ENCODE results near the gene NALF2. TPM values are rescaled to one million over a fixed set of nuclear protein-coding genes. Genes with fewer than 3 reads are reported as not detected.
A peak's percentile ranks its signal among the peaks of the same experiment; 100 is the strongest.

NALF2 gene
- total RNA-seq: 0.10 TPM

DNA sequence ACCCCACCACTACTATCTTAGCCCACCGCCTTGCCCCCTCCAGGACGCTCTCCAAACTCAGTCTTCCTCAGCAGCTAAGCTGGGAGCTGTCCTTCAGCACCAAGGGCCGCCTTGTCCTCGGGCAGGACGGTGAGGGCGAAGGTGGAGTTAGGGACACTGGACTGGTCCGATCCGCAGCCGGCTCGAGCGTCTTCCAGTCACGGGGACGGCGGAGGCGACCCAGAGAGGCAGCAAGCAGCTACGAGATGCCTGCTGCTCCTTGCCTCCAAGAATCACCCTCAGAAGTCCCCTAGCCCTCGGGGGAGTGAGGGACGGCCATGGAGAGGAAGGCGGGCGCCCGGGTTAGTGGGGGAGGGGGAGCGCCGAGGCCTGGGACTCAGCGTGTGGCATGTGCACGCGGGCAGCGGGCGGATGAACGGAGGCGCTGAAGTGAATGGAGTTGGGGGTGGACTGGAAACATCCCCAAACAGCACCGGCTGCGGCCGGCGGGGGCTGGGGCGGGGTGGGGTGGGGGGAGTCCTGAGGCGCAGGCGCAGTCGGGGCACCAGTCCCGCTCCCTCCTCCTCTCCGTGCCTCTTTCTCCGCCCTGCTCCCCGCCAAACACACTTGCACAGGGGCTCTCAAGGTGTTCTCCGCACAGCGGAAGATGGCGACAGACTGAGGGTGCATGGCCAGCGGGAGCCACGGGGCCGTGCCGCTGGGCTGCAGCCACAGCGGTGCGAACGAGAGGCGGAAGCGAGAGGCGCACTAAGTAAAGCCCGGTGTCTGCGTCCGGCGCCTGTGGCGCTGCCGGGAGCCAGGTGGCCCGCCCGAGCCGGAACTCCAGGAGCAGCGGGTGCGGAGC lies at the start of gene NALF2:
NALF2 (plus strand) TSS at position 545 of the 844 bp plus-strand sequence. CDS start 957 bp downstream, outside the sequence.
- peak; percentile 0 for DNase-seq

DNA sequence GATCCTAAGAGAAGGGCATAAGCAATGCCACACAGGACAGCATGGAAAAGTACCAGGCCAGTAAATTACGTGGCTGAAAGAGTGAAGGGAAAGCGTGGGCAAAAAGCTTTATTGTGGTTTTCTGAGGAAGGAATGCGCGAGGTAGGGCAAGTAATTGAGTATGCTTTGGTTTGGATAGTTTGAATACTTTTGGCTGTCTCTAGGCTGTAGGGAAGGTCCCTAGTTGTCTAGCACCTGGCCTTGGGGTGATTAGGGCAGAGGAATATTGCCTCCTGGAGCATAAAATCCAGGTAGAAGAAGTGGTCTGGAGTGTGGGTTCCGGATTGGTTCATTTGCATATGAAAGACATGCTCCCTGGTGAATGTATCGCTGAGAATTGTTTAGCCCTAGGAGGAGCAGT lies 46.4 kb upstream of the NALF2 start:
- DNase-seq: no peak

DNA sequence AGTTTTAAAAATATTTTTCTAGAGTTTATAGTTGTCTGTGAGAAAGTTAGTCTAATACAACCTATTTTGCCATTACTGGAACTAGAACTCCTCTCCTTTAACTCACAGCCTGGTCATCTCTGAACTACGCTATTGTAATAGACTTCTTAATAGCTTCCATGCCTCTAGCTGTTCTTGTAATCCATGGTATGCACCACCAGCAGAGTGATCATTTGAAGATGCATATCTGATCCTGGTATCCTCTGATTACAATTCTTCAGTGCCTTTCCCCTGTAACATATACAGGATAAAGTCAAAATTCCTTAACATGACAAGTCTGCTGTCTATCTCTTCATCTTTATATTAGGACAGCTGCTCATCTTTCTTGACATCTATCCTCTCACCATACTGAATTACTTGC lies 37.6 kb upstream of the NALF2 start:
- DNase-seq: no peak

DNA sequence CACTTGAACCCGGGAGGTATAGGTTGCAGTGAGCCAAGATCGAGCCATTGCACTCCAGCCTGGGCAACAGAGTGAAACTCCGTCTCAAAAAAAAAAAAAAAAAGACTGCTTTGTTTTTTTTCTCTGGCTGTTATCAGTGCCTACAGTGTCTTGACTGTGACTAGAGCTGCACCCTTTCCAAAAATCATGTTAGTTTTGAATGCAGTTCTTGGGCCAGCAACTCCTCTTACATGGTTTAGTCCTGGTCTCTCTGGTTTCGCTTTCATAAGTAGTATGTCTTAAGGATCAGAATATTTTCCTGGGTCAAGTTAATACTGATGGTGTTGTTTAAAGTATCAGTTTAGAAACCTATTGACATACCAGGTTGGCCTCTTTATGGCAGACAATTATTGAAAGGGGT lies 34.2 kb upstream of the NALF2 start:
- DNase-seq: no peak

DNA sequence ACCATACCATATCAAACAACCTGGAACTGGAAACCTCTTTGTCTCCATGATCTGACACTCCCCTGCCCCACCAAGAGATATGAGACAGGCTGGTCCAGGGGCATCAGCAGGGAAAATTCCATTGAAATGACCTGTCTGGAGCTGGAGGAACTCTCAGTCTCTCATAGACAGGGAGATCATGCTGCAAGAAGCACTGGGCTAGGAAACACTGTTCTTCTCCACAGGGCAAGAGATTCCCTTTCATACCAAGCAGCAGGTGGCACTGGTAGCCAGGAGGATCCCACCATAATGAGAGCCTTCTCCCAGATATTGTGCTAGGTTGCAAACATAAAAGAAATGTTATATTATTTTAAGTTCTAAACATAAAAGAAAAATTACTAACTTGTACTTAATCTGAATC lies 14.5 kb upstream of the NALF2 start:
- no peak for DNase-seq

DNA sequence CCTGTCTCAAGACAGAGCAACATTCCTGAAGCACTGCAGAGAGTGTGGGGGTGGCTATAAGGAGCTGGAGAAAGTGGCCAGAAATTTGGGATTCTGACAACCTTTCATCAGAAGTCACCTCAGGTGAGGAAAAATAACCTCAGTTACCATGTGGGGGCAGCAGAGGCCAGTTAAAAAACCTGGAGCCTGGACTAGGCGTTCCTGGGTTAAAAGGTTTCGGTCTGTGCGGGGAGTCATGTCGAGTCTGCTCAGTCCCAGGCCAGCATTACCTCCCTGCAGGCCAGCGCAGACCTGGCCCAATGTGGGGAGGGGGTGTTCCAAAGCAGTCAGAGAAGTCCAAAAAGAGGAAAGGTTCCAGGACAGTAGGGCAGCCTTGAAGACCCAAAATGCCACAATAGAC lies 10.9 kb upstream of the NALF2 start:
- DNase-seq: no peak

DNA sequence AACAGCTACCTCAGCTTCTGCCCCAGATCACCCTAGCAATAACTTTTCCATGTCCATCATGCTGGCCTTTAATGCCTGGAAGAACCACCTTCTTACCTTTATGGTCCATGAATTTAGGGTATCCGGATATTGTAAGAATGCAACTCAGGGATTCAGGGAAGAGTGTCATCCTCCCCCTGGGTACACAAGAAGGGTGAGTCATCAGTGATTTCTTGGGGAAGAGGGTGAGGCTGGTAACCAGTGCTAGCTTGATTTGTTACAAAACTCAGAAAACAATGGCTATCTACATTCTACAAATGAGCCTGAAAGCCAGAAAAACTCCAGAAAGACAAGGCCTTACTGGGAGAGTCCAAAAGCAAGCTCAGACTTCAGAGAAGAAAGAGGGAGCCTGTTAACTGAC lies 10.4 kb upstream of the NALF2 start:
- no peak for DNase-seq

DNA sequence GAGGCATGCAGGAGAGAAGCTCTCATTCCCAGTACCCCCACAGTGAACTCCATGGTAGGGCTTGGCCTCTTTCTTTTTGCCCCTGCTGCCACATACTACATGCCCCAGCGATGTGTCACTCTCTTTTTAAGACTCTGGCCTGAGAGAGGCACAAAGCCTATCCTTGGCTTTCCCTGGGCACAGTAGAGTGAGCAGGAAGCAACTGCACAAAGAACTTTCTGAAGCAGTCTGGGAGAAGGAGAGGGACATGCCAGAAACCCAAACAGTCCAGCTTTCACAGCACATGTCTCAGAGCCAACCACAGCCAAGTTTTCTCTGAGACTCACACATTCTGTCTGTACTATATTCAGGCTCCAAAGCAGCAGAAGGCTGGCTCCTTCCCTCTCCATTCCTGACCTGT lies 7.9 kb upstream of the NALF2 start:
- no peak for DNase-seq

DNA sequence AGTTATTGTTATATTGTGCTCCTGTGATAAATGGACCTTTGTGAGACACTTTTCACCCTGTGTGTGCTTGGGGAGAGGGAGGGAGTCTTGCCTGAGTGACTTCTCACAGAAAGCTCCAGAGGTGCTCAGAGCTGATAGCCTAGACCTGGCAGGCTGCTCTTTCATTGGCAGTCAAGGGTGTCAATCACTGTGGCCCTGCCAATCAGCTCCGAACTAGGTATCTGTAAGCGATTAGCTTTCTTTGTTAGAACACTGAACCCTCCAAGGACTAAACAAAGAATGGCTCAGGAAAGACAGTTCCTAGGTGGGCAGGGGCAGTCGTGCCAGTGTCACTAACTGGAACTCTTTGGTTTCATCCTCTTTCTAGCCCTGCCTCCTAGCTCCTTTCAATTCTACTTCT lies 2.7 kb upstream of the NALF2 start:
- no peak for DNase-seq

DNA sequence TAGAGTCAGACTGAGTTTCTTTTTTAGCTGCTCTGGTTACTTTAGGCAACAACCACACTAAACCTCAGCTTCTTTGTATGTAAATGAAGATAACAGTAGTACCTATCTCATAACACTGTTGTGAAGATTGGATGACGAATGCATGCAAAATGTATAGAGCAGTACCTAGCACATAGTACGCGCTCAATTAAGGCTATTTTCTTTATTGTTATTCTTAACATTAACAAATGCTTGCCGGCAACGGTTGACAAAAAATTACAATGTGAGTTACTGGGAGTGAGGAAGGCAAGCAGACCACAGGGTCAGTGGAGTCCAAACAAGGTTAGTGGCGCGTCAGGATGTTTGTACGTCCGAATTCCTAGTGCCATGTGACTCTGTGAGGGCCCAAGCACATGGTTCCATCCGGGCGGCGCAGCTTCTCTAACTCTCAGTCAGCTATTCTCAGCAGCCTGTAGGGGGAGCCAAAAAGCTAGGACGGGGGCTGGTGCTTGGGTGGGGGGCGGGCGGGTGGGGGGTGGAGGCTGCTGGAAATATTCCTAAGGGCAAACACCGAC lies 821 bp upstream of the NALF2 start:
- DNase-seq: no peak

DNA sequence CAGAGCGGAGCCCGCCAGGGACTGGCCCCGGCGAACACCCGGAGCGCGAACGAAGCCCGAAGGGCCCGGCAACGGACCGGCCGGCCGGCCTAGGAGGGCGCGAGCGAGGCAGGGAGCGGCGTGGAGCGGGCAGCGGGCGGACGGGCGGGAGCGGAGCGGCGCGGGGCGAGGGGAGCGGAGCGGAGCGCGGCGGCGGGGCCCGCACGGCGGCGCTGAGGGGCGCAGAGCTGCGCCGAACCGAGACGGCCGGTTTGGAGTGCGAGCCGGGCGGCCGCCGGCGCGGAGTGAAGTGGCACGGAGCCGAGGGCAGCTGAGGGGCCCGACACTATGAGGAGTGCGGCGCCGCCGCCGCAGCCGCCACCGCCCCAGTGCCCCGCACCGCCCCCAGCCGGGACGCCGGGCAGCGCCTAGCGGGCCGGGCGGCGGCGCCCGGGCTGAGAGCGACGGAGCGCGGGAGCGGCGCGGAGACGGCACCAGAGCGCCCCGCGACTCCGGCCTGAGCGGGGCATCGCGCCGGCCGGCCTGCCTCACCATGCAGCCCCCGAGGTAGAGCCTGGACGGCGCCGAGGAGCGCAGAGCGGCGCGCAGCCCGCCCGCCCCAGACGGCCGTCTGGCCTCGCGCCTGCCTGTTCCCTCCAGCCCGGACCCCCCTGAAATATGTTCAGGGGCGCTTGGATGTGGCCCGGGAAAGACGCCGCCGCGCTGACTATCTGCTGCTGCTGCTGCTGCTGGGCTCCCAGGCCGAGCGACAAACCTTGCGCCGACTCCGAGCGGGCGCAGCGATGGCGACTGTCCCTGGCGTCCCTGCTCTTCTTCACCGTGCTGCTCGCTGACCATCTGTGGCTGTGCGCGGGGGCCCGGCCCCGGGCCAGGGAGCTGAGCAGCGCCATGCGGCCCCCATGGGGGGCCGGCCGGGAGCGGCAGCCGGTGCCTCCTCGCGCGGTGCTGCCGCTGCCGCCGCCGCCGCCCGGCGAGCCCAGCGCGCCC lies 793 bp downstream of the NALF2 start:
- no peak for DNase-seq

DNA sequence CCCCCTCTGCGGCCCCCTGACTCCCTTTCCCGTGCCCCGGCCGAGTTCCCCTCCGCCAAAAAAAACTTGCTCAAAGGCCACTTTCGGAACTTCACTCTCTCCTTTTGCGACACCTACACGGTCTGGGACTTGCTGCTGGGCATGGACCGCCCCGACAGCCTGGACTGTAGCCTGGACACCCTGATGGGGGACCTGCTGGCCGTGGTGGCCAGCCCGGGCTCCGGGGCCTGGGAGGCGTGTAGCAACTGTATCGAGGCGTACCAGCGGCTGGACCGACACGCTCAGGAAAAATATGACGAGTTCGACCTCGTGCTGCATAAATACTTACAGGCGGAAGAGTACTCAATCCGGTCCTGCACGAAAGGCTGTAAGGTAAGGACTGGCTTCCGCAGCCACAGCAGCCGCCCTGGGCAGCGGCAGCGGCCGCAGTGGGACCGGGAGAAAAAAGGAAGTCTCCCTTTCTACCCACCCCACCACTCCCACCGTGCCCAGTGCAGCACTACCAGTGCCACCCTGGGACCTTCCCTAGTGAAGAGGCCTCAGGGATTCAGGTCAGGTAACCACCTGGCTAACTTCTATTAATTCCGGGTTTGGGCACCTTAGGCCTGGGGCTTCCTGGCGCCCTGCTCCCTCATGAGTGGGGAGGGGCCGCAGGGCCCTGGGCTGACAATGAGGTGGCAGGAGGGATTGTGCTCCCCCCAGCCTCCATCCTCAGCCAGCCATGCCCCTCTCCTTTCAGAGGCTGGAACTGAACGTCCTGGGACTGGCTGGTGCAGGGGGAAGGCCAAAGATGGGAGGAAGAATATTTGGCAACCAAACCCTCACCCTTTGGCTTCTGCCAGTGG lies 1.9 kb downstream of the NALF2 start:
- DNase-seq: no peak

DNA sequence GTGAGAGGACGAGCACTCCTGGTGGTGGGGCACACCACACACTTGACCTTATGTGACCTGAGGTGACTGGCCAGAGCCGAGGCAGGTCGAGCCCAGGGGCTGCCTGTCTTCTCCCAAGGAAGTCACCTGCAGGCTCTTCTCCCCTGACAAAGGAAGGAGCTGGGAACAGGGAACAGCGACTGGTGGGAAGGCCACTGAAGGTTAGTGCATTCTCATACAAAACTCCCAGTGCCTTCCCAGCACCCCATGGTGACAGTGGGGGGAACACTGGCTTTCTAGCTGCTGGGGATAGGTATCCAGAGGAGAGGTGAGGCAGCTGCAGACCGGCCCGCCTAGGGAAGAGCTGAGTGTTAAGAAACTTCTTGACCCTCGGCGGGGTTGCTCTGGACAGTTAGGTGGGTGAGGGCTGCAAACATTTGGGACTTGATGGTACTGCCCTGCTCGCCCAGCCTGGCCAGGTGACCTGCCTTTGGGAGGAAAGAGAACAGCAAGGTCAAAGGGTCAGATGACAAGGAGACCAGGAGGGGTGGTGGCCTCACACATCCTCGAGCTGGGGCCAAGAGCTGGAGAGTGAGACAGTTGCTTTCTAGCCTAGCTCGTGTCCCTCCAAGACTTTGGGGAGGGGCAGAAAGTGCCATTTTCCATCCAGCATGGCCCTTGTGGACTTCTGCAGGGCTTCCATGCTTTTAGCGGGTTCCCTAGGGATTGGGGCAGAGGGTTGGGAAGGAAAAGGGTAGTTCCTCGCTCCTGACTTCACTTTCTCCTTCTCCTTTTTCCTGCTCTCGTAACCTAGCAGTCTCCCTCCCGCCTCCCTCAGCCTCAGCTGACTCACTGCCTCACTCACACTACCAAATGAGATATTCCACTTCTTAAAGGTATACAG lies 2.7 kb downstream of the NALF2 start:
- no peak for DNase-seq

DNA sequence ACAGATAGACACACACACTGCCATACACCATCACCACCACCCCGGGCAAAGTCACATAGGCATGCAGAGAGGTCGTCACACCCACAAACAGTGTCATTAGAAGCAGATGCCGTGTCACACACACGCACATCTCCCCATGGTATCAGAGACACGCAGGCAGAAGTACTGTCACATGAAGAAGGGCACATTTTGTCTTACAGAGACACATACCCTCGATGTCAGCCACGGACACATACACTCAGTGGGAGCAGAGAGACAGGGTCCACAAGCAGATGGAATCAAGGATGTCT lies 3.3 kb downstream of the NALF2 start:
- no peak for DNase-seq

DNA sequence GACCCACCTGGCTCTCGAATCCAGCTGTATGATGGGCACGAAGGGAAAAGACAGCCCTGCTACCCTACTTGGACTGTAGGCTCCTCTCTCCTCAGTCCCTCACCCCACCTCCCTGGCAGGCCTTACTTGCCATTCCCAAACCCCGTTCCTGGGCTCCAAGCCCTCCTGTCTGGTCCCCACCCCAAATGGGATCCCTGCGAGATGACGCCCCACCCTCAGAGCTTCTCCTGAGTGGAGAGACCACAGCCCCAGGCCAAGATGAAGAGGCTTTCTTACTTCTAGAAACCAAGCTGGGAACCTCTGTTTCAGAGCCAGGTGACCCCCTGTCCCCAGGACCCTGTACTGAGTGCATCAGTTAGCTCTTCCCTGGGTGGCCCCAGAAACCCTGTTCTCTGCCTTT lies 4.5 kb downstream of the NALF2 start:
- DNase-seq: no peak

DNA sequence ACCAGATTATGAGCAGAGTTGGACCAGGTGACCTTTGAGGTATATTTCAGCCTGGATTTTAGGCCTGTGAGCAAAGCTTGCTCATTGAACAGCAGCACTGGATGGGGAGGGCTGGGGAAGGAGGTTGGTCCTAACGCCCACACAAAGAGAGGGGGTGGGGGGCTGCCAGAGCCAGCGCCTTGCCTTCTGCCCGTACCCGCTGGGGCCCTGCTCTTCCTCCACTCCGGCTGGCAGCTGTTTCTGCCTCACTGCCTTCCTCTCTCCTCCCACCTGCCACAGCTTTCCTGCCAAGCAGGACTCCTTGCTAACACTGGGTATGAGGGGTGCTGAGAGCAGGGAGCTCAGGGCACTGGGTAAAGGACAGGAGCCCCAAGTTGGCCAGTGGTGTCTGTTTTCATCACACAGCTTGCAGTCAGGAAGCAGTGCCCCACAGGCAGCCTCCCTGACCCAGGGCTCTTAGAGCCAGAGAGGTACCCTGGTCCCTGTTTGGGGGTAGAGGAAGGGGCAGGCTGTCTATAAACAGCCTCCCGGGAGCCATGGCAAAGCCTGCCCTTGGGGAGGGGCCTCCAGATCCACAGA lies 6.1 kb downstream of the NALF2 start:
- no peak for DNase-seq

DNA sequence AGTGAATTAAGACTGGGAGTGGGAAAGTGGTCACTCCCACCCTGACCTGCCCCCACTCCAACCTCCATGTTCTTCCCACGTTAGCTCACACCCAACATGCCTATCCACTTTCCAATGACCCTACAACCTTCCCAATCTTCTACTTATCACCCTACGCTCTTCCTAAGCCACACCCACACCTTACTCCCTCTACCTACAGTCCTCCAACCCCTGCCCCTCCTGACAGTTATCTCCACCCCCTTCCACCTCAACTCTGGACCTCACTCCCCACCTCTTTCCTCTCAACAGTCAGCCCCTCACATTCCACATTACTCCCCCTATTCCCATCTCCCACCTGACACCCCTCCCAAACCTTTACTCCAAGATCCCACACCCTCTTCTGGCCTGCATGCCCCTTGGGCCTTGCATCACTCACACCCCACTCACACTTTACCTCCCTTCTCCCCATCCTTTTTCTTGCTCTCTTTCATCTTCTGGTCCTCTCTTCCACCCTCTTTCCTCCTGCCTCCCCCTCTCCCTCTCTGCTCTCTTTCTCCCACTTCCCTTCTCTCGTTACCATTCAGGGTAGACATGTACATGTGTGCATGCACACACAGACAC lies 6.9 kb downstream of the NALF2 start:
- DNase-seq: no peak

DNA sequence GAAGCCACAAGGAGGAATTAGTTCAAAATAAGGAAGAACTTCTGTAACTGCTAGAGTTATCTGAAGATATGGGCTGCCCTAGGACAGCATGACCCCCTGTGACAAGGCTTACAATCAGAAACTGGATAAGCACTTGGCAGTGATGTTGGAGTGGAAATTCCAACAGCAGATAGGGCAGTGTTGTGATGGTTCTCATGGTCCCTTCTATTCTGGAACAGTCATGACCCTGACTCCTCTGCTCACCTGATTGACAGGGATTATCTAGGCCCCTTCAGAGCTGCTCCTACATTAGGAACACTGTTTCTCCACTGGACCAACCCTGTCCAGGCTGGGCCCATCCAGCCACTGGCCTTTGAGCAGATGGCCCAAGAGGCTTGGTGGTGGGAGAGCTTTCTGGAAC lies 17.9 kb downstream of the NALF2 start:
- no peak for DNase-seq

DNA sequence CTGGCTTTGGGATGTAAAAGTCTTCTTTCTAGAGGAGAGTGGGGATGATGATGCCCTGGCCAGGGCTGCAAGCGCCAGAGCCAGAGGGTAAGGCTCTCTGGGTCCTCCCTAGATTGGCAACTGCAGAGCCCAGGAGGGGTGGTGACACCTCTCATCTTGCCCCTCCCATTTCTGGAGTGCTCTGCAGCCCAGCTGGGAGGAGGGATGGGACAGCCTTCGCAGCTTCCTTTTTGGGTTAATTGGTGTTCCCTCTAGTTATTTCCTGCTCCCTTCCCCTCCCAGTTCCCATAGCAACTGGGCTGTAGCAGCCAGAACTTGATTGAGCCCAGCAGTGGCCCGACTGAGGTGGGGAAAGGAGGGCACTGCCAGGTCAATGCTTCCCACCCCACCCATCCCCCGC lies 19.2 kb downstream of the NALF2 start:
- no peak for DNase-seq

DNA sequence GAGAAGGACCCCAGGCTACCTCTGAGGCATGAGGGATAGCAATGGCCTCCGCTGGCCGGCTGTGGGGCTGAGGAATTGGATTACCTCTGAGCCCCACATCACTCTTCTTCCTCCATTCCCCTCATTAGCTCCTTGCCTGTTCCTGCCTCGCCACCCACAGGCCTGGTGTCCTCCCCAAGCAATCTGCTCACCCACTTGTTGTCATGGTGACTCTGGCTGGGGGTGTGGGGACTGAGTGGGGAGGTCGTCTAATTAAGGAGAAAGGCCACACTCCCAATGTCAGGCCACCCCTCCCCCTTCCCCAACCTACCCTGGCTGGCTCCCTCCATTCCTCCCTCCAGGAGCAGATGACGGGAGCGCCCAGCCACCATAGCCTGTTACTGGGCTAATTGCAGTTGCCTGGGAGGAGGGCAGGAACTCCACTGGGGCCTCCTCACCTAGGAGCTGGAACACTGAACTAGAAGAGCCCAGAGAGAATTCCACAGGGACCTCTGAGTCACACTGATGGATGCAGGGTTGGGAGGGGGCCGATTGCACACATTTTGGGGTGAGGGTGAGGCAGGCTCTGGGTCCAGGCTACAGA lies 20.7 kb downstream of the NALF2 start:
- no peak for DNase-seq
